NCI-H510A treated with DMSO at 0.1 percent for 48 hours (cell line): ENCODE results near the gene GLDC.

Experiments
- DNase-seq: peaks from one replicate; lab custom pipeline; 2025; lab: John Stamatoyannopoulos, UW

GLDC gene

GRCh38 chr9:6620353-6620752 is 25.2 kb downstream of the GLDC start:
- no peak for DNase-seq

- DNase-seq, result no peak
These were observed 25.6 kb downstream of the GLDC start for GRCh38 chr9:6619909-6620308.

GRCh38 chr9:6616951-6617602 is 28.5 kb downstream of the GLDC start:
- DNase-seq, result no peak

- no peak for DNase-seq
These were observed 31.0 kb downstream of the GLDC start for GRCh38 chr9:6614489-6614888.

GRCh38 chr9:6611865-6612264 is 33.7 kb downstream of the GLDC start:
- DNase-seq, result no peak

- DNase-seq, result no peak
These were observed 35.5 kb downstream of the GLDC start for GRCh38 chr9:6610073-6610472.

- no peak for DNase-seq
These were observed 36.0 kb downstream of the GLDC start for GRCh38 chr9:6609497-6610016.

GRCh38 chr9:6605202-6605601 is 40.3 kb downstream of the GLDC start:
- no peak for DNase-seq

GRCh38 chr9:6600426-6600825 is 45.1 kb downstream of the GLDC start:
- DNase-seq, result no peak

GRCh38 chr9:6600006-6600405 is 45.5 kb downstream of the GLDC start:
- DNase-seq, result no peak

- DNase-seq, result no peak
These were observed 47.2 kb downstream of the GLDC start for GRCh38 chr9:6598249-6598725.

- no peak for DNase-seq
These were observed 52.7 kb downstream of the GLDC start for GRCh38 chr9:6592791-6593190.

- no peak for DNase-seq
These were observed 53.3 kb downstream of the GLDC start for GRCh38 chr9:6592231-6592630.

GRCh38 chr9:6590772-6591384 is 54.7 kb downstream of the GLDC start:
- peak; percentile 32 for DNase-seq

- DNase-seq, result no peak
These were observed 55.2 kb downstream of the GLDC start for GRCh38 chr9:6590334-6590733.

- peak; percentile 2 for DNase-seq
These were observed 60.5 kb downstream of the GLDC start for GRCh38 chr9:6584881-6585597.

- DNase-seq, result no peak
These were observed 64.3 kb downstream of the GLDC start for GRCh38 chr9:6581253-6581652.

- no peak for DNase-seq
These were observed 65.9 kb downstream of the GLDC start for GRCh38 chr9:6579613-6580012.

GRCh38 chr9:6576987-6577386 is 68.5 kb downstream of the GLDC start:
- DNase-seq, result no peak

GRCh38 chr9:6575324-6576034 is 70.0 kb downstream of the GLDC start:
- DNase-seq, result no peak

- DNase-seq, result no peak
These were observed 78.4 kb downstream of the GLDC start for GRCh38 chr9:6567140-6567591.

- no peak for DNase-seq
These were observed 79.0 kb downstream of the GLDC start for GRCh38 chr9:6566409-6567139.
